ENCODE results near the gene NGEF.

- TF ChIP-seq CTCF (IDR thresholded peaks at IDR 0.05) (no peak), POLR2AphosphoS5 (IDR thresholded peaks at IDR 0.05) (no peak)
These were observed 142.2 kb downstream of the NGEF start for GRCh38 chr2:232870766-232871371.
